GM18867 (cell line): ENCODE results near the gene RCN1.
"Not testable (repeated sequence)": the region's sequence is repeated elsewhere in the genome, so short reads cannot be mapped to it uniquely, and the experiment has no call there.

Source experiments
- ATAC-seq: cut with Tn5 transposase; IDR thresholded peaks from one replicate; pipeline ENCODE4 v1.9.1; 2021; ENCODE audit warnings: mild to moderate bottlenecking, moderate library complexity; ENCODE audit not compliant: unreplicated experiment

RCN1 gene

DNA sequence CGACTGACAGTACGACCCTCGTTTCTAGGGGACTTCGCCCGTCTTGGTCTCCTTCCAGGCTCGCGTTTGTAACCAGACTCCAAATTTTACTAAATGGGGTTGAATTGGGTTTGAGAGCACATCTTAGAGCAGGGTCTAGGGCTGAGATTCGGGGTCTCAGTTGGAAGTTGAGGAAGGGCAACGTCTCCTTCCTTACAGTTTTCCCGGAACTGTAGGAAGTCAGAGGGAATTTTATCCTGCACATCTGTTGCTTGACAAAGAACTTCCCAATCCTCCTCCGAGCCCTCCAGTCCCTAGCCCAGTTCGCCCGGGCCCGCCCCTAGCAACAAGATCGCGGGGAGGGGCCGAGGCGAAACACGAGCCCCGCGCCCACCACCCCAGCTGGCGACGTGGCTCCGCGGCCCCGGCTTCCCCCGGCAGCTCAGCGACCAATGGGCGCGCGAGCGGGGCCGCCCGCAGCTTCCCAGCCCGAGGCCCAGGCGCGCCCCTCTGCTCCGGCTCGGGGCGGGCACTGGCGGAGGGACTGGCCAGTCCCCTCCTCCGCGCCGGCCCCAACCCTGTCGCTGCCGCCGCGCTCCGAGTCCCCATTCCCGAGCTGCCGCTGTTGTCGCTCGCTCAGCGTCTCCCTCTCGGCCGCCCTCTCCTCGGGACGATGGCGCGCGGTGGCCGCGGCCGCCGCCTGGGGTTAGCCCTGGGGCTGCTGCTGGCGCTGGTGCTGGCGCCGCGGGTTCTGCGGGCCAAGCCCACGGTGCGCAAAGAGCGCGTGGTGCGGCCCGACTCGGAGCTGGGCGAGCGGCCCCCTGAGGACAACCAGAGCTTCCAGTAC is at the start of gene RCN1:
Gene RCN1, plus strand, starts transcription at position 530 of the 826 bp plus-strand sequence. Its CDS starts 123 bp downstream, at position 653.
- ATAC-seq = peak; percentile 59

DNA sequence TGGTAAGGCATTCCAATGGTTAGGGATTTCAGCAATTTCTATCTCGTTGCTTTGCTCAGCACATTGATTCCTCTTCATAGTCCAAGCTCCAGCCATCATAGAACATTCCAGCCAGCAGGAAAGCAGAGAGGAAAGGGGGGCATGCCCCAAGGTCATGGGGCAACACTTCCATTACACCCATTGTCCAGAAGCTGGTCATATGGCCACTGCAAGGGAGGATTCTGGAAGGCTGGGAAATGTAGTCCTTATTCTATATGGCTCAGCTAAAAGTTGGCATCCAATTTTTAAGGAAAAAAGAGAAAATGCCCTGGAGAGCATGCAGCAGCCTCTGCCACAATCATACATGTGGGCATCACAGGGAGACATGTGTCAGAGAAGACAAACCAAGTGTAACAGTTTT is 47.1 kb upstream of the RCN1 start:
- ATAC-seq = no peak

DNA sequence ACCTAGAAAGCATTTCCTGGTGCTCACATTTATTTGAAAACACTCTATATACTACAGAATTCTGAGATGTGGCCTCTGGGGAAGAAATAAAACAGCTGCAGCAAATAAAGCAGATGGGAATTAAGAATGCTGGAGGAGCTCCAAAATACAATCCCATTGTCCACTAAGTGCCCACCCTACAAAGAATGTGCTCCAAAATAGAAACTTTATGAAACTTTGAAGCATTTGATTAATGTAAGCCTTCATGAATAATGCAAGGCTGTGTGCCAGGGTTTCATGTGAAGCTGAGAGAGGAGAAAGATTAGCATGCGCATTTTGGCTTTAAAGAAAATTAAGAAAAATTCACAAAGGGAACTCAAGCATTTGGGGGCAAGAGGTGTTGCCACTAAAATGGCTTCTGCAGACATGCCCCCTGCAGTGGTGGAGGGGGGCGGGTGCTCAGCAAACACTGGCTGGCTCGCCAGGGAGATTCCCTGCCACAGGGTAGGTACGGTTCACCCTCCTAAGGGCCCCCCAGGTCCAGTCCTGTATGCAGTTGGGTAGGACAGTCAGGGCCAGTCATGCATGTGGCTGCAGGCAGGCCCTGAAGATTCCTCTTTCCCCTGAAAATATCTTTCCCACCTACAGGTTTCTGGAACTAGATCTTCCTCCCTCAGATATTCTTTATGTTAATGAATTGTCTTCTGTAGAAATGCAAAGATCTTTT is 46.6 kb upstream of the RCN1 start:
- no peak for ATAC-seq

DNA sequence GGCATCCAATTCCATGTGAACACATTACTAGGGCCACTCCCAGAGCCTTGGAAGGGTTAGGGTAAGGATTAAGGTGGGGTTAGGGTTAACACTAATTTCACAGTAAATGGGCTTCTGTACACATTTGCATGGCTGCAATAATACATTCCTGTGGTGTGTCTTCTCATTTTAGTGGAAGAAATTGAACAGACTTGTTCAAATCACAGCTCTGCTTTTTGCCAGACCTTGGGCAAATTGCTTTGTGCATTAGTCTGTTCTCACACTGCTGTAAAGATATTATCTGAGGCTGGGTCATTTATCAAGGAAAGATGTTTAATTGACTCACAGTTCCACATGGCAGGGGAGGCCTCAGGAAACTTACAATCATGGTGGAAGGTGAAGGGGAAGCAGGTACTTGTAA is 45.4 kb upstream of the RCN1 start:
- no peak for ATAC-seq

DNA sequence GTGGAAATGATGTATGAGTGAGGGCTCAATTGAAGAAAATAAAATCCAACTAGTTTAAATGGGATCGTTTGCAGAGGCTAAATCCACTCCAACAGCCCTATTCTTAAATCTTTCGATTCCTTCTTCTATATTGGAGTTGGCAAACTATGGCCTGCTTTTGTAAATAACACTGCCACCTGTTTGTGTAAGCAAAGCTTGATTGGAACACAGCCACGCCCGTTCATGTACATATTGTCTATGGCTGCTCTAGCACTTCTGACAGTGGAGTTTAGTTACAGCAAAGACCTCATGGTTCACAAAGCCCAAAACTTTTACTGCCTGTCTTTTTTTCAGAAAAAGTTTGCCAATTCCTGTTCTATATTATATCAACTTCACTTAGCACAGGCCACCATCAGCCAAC is 40.6 kb upstream of the RCN1 start:
- ATAC-seq = no peak

DNA sequence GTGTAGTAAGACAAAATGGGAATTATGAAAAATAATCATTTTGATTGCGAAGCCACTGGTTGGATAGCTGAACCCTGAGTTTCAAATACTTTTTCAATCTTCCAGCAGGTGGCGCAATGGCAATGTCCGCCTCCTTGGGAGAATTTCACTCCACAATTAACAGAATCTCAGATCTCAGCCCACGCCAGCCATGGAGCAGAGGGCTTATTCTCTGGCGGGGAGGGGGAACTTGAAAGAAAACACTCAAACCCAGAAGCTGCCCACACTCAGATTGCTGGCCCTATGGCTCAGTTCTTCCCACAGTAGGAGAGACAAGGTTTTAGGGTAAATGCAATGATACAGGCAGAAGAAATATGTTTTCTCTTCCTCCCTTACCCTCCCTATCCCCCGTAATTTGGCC is 38.7 kb upstream of the RCN1 start:
- ATAC-seq = peak; percentile 61

DNA sequence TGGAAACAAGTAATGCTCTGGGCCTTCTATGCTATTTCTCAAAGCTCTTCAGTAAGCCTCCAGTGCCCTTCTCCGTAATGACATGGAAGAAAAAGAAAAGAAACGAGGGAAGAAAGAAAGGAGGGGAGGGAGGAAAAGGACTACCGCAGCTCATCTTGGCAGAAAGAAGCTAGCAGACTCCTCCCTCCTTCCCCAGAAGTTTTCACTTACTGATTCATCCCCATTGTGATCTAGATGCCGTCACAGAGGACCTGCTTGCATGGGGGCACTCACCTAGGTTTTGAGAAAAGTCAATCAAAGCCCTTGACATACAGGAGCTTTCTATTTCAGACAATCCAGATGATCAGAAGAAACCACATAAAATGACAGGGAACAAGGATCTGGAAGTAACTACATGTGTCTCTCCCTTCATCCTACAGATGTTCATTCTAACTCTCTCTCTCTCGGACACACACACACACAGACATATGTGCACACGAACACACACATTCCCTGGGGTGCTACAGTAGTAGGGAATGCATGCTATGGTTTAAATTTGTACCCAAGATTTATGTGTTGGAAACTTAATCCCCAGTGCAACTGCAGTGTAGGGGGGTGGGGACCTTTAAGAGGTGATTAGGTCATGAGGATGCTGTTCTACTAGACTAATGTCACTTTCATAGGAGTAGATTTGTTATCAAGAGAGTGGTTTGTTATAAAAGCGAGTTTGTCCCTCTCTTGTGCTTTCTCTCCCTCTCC is 37.6 kb upstream of the RCN1 start:
- ATAC-seq = no peak

DNA sequence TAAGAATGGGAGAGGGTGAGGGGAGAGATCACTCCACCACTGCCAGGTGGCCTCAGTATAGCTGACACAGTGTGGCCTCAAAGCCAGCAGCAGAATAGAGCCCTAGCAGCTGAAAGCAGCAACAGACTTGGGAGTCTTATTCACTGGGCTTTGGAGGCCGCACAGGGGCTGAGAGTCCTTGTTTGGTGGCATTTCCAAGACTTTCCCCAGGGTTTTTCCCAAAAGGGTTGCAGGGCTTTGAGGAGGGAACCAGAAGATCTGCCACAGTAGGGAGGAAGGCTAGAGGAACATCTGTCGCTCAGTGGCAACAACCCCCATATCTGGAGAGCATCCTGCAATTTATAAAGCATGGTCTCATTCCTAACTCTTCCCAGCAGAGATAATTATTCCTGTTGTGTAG is 35.0 kb upstream of the RCN1 start:
- ATAC-seq = no peak

DNA sequence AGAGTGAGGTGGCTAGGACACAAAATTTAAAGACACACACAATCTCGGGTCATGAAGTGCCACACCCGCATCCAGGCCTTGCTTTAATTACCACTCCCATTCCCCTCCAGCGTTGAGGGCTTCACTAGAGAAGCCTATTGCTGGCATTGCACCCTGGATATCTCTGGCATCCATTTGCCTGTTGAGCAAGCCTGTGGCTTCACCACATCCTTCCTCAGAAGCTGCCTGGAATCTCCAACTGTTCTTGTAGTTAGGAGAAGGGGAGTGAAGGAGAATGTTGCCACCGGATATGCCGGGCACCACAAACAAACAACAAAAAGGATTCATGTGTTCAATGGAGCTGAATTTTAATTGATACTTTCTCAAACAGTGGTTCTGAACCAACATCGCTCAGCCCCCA is 34.4 kb upstream of the RCN1 start:
- ATAC-seq = no peak

DNA sequence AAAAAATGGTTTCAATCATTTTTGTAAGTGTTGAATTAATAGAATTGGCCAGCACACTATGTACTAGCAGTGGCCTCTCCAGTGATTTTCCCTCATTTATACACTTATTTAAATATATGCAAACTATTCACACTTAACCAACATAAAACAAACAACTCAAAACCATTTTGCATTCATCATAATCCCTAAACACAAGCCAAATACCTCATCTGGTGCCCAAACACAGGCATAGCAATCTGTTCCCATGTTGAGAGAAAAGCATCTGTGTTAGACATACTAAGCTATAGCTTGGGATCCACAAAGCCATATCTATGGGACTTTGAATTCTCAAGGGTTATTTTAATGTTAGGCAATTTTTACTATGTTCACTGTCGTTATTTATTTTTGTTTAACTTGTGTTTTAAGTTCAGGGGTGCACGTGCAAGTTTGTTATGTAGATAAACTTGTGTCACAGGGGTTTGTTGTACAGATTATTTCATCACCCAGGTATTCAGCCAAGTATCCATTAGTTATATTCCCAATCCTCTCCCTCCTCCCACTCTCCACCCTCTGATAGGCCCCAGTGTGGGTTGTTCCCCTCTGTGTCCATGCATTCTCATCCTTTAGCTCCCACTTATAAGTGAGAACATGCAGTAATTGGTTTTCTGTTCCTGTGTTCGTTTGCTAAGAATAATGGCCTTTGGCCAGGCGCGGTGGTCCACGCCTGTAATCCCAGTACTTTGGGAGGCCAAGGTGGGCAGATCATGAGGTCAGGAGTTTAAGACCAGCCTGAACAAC is 31.0 kb upstream of the RCN1 start:
- no peak for ATAC-seq

DNA sequence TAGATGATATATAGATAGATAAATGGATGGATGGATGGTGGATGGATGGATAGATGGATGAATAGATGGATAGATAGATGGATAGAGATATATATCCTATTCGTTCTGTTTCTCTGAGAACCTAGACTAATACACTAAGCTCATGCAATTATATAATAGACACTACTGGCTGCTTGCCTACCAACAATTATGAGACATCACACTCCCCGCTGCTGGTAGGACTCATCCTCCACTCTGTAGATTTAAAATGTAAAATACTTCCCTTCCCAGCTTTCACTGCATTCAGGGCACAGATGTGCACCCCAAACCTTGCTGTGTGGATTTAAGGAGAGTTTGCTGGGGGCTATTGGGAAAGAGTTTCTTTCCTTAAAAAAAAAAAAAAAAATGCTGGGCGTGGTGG is 28.3 kb upstream of the RCN1 start:
- no peak for ATAC-seq

DNA sequence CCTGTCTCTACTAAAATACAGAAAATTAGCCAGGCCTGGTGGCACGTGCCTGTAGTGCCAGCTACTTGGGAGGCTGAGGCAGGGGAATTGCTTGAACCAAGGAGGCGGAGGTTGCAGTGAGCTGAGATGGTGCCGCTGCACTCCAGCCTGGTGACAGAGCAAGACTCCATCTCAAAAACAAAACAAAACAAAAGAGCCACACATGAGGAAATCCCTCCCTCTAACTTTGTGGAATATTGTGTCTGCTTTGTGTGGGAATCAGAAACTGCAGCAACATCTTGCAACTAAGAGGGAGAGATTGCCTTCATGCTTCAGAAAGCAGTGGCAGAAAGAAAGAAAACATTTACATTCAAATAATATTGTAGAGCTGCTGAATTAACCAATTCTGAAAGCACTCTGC is 27.8 kb upstream of the RCN1 start:
- not testable (repeated sequence) for ATAC-seq

DNA sequence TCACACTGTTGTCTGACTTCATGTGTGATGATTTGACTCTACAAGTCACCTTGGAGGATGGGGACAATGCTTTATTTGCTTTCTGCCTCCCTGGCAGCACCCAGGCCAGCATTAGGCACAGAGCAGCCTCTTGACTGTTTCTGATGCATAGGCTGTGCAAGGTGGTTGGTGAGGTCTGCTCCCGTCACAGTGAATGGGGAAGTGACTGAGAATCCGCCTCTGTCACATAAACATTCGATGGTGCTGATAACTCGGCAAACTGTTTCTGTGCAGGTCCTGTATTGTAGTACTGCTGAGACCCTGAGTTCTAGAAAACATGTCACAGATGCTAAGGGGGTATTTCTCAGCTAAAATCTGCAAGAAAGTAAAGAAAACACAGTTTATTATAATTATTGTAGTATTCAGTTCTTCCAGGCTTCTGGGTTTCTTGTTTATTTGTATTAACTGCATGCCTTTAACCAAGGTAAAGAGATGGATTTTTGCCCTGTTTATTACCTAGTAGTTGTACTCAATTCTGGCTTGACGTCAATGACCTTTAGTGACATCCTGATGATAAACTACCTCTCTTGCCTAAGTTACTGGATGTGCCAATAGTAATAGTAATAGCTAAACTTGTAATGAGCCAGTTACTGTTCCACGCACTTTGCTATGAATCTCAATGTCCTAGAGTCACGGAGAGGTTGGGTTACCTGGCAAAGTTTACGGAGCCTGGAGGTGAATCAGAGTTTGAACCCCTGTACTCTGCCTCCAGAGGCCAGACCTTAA is 24.8 kb upstream of the RCN1 start:
- no peak for ATAC-seq

DNA sequence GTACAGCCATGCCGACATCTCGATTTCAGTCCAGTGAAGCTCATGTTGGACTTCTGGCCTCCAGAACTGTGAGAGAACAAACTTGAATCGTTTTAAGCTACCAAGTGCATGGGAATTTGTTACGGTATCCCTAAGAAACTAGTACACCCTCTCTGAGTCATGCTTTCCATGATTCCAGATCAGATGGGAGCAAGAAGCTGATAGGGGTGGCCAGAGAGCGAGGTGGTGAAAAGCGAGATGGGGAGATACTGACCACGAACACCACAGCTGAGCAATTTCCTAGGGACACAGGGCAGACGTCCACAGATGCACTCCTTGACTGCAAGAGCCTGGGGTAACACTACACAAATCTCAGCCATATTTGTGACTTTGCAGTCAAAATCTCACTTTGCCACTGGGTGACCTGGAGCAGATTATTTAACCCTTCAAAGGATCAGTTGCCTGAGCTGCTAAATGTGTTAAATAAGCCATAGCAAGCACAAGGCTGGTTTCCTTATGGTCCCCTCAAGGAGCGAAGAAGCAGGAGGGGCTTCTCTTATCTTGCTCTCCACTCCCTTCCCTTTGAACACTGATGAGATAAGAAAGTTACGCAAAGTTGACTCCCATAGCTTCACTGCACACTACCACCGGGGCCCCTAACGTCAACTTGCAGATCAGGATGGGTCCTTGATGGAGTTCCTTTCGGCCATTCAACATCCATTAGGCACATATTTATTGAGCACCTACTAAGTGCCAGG is 22.6 kb upstream of the RCN1 start:
- no peak for ATAC-seq

DNA sequence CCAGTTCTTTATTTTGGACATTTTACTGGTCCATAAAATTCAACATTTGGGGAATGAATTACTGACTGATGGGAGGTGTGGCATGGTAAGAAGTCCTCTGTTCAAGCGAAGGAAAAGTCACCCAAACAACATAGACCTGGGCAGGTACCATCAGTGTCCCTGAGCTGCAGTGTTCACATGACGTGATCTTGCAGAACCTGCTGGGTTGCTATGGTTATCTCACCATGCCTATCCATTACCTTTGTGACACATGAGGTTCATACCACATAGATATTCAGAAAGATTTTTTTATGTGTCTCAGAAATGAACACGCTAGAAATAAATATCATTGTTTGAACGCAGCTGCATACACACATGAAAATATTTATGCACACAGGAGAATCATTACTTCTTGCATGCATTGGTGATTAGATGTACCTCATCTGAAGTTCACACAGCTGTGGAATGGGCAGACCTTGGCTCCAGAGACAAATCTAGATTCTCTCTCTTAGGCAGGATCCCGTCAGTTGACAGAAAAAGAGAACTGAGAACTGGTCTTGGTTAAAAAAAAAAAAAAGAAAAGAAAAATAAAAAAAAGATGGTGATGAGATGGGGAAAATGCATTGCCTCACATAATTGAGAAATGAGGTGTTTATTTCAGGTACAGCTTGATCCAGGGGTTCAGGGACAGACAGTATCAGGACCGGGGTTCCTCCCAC is 21.4 kb upstream of the RCN1 start:
- peak; percentile 82 for ATAC-seq

DNA sequence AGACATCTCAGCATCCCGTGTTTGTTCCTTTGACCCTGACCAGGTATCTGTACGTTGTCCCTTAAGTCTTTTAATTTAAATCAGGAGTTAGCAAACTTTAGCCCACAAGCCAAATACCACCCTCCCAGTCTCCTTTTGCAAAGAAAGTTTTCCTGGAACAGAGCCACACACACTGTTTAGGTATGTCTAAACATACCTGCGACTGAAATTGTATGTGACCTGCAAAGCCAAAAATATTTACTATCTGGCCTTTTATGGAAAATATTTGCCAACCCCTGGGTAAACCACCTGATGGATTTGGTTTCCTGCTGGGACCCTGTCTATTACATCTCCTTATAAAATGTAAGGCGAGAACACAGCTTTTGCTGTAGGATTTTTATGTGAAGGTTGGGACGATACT is 20.2 kb upstream of the RCN1 start:
- ATAC-seq = no peak

DNA sequence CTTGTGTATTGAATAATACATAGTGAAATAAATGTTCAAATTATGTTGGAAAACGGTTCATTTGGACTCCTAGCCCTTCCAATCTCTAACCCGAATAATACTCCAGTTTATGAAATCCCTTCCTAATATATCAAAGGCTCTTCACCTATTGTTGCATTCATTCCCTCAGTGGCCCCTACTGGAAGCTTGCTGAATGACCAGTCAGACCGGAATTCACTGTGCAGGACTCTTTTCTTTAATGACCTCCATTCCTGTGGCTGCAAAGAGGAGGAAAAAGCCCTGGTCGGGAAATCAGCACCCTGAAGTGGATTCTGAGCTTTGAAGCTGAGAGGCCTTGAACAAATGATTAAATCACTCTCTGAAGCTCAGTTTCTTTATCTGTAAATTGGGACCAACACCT is 19.1 kb upstream of the RCN1 start:
- ATAC-seq = no peak

DNA sequence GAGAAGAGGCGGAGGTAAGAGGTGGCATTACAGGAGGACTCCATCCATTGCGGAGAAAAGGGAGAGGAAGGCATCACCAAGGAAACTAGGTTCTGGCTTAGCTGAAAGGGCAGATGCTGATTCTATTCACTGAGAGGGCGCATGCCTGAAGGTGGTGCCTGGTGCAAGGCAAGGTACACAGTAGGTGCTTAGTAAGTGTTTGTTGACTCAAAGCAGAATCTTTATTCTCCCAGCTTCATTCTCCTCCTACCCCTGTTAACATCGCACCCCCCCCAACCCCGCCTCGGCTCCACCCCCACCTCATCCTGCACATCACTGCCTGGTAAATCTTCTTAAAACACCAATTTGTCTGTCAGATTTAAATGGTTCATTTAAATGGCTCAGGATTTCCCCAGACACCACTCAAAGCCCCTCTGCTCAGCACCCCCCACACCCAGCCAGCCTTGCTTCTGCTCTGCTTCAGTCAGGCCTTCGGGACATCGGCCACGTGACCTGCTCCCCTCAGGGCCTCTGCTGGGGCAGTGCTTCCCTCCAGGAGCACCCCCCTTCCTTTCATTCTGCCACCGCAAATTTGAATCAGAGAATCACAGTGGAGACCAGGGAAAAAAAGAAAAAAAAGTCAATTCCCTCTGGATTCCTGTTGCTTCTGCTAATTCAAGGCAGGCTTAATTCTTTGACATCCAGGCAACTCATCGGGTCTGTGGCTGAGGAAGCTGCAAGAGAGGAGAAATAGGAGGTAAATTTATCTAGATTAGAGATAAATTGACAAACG is 17.8 kb upstream of the RCN1 start:
- no peak for ATAC-seq
